Stimulated activated CD4-positive, alpha-beta T cell treated with anti-CD3 and anti-CD28 coated beads, Interleukin-15, amount 100 ng/mL, for 48 hours (primary cell): ENCODE measurements around the gene EFNA4.

Source experiments
- DNase-seq, 2 donors: peaks; one replicate each; pipeline ENCODE4 v3.0.0-alpha.2; 2020; ENCODE audit warnings: low read depth in 2 of 2

The EFNA4 gene

DNA sequence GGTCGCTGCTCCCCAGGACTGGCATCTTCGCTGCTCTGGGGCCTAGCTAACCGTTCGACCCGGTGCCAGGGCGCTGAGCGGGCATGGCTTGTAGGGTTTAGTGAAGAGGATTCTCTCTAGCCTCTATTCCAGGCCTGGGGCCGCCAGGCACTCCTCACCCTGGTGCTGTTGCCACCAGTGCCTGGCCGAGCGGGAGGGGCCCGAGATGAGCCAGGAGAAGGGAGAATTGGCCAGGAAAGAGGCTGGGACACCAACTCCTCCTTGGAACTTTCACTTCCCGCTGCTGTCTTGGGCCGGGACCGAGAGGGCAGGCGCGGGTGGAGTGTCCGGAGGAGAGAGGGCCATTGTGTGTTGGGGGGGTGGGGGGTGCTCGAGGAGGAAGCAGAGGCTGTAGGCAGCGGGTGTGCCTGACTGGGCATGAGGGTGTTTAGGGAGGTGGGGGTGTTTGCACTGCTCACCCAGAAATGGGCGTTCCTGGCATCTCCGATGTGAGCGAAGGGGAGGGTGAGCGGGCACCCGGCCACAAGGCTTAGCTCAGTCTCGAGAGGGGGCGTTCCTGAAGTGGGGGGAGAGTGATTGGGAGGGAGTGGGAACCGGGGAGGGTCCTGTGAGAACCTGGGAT, 11.7 kb upstream of the EFNA4 start:
- no peak for DNase-seq

DNA sequence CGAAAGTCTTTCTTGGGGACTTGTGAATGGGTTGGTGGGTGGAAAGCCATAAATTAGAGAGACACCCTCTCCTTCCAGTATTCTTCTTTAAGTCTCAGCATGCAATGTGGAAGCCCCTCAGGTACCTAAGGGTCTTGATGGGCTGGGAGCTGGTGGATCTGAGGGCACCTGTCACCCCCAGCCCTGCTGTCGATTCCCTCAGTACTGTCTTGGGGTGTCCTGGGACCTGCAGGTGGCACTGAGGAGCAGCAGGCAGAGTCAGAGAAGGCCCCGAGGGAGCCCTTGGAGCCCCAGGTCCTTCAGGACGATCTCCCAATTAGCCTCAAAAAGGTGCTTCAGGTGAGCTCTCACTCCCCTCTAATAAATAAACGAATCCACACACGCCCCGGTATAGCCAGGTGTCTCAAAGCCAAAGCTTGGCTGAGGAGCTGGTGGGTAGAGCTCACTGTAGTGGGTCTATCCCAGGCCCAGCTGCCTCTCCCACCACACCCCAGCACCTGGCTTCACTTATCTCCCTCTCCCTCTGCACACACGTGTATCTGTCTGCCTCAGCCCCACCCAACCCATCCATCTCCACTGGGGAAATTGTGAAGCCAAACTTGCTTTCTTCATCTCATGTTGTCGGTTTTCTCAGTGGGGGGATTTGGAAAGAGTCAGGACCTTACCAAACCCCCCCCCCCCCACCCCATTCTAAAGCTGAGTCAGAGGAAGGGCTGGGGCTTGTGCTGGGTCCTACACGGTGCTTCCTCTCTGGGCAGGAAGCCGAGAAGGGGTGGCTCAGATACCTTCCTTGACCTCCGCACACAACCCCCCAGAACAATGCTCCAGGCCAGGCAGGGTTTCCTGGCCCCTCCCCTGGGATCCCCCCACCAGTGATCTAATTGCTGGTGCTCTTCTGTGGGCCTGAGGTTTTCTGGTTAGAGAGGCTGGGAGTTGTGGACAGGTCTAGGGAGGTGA, 10.8 kb upstream of the EFNA4 start:
- DNase-seq, result no peak

DNA sequence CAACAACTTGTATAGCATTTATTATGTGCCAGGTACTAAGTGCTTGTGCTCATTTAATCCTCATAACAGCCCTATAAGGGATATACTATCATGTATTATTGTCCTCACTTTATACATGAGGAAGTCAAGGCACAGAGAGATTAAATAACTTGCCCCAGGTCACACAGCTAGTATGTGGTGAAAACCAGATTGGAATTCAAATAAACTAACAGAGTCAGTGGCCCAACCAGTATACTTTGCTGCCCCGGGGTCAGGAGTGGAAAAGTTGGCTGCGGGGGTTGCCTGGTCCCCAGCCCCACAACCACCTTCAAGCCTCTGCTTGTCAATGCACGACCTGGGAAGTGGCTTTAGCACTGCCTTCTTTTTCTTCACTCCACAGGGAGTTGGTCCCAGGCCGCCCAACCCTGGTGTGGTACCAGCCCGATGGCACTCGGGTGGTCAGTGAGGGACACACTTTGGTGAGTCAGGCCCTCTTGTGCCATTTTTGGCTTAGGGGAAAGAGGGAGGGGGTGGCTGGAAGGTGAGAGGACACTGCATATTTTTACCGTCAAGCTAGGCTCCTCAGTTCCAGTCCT, 9.9 kb upstream of the EFNA4 start:
- DNase-seq, result no peak

GRCh38 chr1:155057104-155057503, 6.4 kb upstream of the EFNA4 start:
- DNase-seq, result no peak

GRCh38 chr1:155057788-155058211, 5.7 kb upstream of the EFNA4 start:
- DNase-seq, result no peak

DNA sequence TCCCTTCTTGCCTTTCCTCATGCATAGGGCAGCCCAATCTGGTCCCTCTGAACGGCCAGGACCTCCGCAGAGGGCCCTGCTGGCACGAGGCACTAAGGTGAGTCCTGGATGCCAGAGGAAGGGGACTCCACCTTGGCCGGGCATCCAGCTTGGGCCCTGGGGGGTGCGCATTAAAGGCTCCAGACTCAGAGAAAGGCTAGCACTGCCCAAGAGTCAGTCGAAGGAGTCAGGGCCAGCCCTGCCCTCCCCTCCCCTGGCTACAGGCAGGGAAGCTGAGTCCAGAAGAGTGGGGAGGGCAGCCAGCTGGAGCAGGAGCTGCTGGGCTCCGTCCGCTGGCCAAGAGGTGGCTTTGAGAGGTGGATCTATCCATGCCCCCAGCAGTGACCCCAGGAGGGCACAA, 2.8 kb upstream of the EFNA4 start:
- DNase-seq, result no peak

- peak; percentile 88 to 95 for DNase-seq
Measured at GRCh38 chr1:155061381-155062150, 2.0 kb upstream of the EFNA4 start.

DNA sequence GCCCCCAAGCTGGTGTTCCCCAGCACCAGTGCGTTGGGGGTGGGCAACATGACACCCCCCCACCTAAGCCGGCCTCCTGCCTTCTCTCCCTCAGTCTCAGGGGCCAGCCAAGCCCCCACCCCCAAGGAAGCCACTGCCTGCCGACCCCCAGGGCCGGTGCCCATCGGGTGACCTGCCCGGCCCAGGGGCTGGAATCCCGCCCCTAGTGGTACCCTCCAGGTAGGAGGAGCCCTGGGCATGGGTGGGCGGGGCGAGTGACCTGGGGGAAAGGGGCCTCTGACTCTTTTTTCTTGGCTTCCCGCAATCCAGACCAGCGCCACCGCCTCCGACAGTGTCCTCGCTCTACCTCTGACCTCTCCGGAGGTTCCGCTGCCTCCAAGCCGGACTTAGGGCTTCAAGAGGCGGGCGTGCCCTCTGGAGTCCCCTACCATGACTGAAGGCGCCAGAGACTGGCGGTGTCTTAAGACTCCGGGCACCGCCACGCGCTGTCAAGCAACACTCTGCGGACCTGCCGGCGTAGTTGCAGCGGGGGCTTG, 1.3 kb upstream of the EFNA4 start:
- no peak for DNase-seq

- peak in 1 of 2 donors; percentile 81 for DNase-seq
Measured at GRCh38 chr1:155062702-155063411, 683 bp upstream of the EFNA4 start.

- no peak for DNase-seq
Measured at GRCh38 chr1:155064111-155064831, 731 bp downstream of the EFNA4 start.

DNA sequence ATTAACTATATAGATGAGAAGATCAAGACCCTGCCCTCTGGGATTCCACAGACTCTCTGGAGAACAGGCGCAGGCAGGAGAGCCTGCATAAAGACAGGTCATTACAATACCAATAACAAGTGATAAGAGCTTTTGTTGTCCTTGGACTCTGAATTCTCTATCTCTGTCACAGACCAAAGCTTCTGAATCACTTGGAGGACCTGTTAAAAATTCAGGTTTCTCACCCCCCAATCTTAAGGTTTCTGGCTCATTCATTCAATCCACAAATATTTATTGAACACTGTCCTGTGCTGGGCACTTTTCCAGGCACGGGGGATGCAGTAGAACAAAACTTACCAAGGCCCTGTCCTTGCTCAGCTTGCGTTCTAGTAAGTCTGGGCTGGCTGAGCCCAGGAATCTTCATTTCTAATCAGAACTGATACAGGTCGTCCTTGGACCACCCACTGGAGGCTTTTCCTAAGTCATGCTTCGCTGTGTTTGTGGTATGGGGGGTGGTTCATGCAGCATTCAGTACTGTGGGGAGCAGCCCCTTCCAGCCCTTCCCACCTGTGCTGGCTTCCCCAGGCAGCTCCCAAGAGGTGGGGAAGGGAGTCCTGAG, 1.4 kb downstream of the EFNA4 start:
- DNase-seq, result no peak

GRCh38 chr1:155066777-155067176, 3.2 kb downstream of the EFNA4 start:
- DNase-seq, result no peak

- no peak for DNase-seq
Measured at GRCh38 chr1:155068599-155068998, 5.1 kb downstream of the EFNA4 start.

- no peak for DNase-seq
Measured at GRCh38 chr1:155069551-155070157, 6.1 kb downstream of the EFNA4 start.

GRCh38 chr1:155070158-155070621, 6.7 kb downstream of the EFNA4 start:
- DNase-seq, result no peak

GRCh38 chr1:155070721-155071569, 7.4 kb downstream of the EFNA4 start:
- DNase-seq, result peak; percentile 70 to 72

DNA sequence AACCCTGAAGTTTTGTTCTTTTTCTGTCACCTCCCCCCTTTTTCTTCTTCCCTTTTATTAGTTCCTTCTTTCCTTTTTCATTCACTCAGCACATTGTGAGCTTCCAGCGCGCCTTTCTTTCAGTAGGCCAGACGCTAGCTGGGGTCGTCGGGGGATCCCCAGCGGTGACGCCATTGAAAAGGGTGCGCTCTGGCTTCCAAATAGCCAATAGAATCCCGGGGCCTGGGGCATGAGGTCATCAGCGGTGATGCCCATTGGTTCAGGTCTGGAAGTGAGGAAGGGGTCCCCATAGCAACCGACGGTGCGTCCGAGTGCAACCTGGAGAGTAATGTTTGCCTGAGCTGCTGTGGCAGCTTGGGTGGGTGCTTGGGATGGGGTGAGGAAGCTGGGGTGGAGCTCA, 8.2 kb downstream of the EFNA4 start:
- no peak for DNase-seq

- no peak for DNase-seq
Measured at GRCh38 chr1:155072531-155073289, 9.2 kb downstream of the EFNA4 start.
